Measurements from ENCODE around the gene SEL1L3.

Gene SEL1L3

DNA sequence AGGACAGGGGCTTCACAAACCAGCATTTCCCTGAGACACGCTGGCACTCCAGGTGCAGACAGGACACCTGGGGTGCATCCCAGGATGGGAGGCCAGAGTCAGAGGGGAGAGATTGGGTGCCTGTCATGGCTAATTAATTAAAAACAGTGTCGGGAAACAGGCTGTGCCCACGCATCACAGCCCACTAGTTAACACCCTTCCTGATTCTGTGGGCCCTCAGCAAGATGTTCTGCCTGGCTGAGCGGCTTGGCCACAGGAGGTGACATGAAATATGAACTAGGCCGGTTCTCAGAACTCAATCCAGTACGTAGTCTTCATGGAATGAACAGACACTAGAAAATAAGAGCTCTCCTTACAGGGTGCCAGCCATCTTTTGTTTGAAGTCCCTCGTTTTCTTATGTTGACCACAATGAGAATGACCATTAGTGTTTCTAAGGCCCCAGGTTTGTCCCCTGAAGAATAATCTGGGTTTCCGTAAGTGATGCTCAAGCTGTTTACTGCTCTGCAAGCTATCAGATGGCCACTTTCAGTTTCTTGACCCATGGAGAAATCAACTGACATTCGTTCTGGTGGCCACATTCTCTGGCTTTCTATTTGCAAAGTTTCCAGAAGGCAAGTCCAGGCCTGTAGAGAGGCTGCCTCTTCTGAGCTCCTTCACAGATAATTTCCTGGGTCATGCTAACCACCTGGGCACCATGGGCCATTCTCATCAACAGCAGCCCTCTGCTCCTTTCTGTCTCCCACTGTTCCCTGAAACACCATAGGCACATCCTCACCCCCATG is 134.9 kb downstream of the SEL1L3 start:
- DNase-seq: no peak

DNA sequence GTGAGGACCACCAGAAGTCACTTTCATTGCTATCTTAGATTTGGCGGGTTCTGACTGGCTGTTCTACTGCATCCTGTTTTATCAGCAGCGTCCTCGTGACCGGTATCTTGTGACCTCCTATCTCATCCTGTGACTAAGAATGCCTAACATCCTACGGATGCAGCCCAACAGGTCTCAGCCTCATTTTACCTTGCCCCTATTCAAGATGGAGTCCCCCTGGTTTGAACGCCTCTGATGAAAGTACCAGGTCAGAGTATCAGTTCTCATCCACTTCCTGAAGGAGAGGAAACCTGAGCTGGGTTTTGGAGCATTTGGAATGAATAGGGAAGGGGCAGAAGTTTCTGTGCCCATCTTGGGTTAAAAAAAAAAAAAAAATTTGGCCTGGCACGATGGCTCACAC is 136.9 kb downstream of the SEL1L3 start:
- DNase-seq: no peak

- no peak for DNase-seq
These were observed 139.4 kb downstream of the SEL1L3 start for GRCh38 chr4:25723409-25723808.

- DNase-seq: no peak
These were observed 139.8 kb downstream of the SEL1L3 start for GRCh38 chr4:25722964-25723363.

- DNase-seq: no peak
These were observed 149.0 kb downstream of the SEL1L3 start for GRCh38 chr4:25713812-25714211.

DNA sequence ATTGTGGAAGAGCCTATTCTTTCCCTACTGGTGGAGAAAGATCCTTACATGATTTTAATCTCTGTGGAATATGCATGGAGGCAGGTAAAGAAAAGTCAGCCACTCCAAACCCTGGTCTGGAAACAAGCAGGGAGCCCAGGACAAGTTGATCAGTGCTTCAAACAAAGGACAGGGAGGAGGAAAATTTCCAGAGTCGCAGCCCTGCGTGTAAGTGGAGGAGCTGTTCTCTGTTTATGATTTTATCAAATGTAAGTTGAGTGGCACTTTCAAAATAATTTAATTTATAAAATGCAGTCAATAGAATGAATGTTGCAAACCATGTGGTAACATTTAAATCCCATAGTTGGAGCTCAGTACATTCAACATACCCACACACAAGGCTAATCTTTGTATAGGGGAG is 150.2 kb downstream of the SEL1L3 start:
- no peak for DNase-seq

DNA sequence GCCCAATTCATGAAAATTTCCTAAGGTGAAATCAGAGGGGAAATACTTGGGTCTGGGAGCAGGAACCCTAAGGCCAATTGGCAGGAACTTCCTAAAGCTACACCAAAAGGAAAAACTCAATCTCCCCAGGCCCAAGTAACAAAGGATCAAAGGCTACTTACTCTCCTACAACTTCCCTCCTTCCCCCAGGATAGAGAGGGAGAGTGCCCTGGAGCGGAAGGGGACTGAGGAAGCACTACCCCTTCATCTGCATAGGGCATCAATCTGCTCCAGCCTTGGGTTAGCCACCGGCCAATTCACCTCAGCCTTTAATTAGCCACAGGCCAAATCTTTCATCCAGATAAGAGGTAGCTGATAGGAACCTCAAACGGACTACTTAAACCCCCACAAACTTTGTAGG is 152.2 kb downstream of the SEL1L3 start:
- no peak for DNase-seq

DNA sequence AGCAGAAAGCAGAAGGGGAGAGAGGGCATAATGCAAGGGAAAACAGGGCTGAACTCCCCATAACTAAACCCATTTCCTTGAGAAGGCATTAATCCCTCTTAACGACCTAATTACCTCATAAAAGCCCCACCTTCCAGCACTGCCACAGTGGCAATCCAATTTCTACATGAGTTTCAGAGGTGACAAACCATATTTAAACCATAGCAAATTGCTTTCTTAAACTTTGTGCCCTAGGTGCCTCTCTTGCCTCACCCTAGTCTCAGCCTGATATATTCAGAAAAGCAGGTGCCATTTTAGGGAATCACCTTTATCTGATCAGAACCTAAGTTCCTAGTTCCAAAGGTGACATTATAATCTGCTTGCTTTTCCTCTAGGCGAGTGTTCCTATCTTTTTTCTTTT is 158.3 kb downstream of the SEL1L3 start:
- no peak for DNase-seq

GRCh38 chr4:25703731-25704388 is 158.9 kb downstream of the SEL1L3 start:
- no peak for DNase-seq

DNA sequence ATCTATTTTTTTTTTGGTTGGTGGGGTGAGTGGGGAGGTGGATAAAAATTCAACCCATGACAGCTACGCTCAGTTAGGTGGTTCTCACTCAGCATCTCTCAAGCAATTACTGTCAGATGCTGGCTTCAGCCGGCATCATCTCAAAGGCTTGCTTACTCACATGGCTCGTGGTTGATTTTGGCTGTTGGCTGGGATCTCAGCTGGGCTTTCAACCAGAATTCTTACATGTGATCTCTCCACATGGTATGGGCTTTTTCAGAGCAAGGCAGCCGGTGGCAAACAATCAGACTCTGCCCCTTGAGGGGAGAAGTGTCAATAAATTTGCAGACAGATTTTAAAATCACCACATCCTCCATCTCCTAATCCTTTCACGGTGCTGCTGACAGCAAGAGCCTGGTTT is 159.9 kb downstream of the SEL1L3 start:
- peak; percentile 3 for DNase-seq

DNA sequence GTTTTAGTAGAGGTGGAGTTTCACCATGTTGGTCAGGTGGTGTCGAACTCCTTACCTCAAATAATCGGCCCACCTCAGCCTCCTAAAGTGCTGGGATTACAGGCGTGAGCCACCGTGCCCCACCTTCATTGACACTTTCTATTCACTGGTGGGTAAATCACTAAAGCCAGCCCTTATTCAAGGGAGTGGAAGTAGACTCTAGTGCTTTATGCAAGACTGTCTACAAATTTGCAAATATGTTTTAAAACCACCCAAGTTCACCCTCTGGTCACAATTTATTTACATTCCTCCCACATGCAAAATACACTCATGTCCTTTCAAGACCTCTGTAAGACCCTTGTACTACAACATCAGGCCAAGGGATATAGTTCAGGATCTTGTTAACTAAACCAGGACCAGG is 162.1 kb downstream of the SEL1L3 start:
- no peak for DNase-seq

- DNase-seq: no peak
These were observed 165.3 kb downstream of the SEL1L3 start for GRCh38 chr4:25697516-25697915.

Measured in NCI-H1694 treated with DMSO at 0.1 percent for 48 hours (cell line).